Measurements from ENCODE around the gene ATXN3.
"Not testable (repeated sequence)": the region's sequence is repeated elsewhere in the genome, so short reads cannot be mapped to it uniquely, and the experiment has no call there.

Gene ATXN3

GRCh38 chr14:92058006-92058917 lies 48.1 kb downstream of the ATXN3 start:
- no peak for DNase-seq

GRCh38 chr14:92049781-92050180 lies 56.6 kb downstream of the ATXN3 start:
- DNase-seq: no peak

- DNase-seq: not testable (repeated sequence)
Measured at GRCh38 chr14:92049221-92049620, 57.2 kb downstream of the ATXN3 start.

GRCh38 chr14:92045904-92046303 lies 60.5 kb downstream of the ATXN3 start:
- not testable (repeated sequence) for DNase-seq

GRCh38 chr14:92041766-92042165 lies 64.6 kb downstream of the ATXN3 start:
- not testable (repeated sequence) for DNase-seq

GRCh38 chr14:92041203-92041602 lies 65.2 kb downstream of the ATXN3 start:
- DNase-seq: no peak

GRCh38 chr14:92040431-92041051 lies 65.8 kb downstream of the ATXN3 start:
- peak; percentile 2 for DNase-seq

- peak; percentile 32 for DNase-seq
Measured at GRCh38 chr14:92039719-92040430, 66.5 kb downstream of the ATXN3 start, which contains the start of gene TRIP11. Gene TRIP11 (minus strand): TSS chr14:92040059. CDS start chr14:92039685, 374 bp downstream.

GRCh38 chr14:92039063-92039718 lies 67.2 kb downstream of the ATXN3 start:
- DNase-seq: no peak

- DNase-seq: no peak
Measured at GRCh38 chr14:92037989-92038388, 68.4 kb downstream of the ATXN3 start.

GRCh38 chr14:92035890-92036289 lies 70.5 kb downstream of the ATXN3 start:
- DNase-seq: no peak

- DNase-seq: no peak
Measured at GRCh38 chr14:92033906-92034687, 72.3 kb downstream of the ATXN3 start.

GRCh38 chr14:92033433-92033832 lies 72.9 kb downstream of the ATXN3 start:
- DNase-seq: no peak

- DNase-seq: no peak
Measured at GRCh38 chr14:92026548-92027190, 79.7 kb downstream of the ATXN3 start.

- DNase-seq: no peak
Measured at GRCh38 chr14:92022036-92022435, 84.3 kb downstream of the ATXN3 start.

GRCh38 chr14:92021523-92021922 lies 84.9 kb downstream of the ATXN3 start:
- no peak for DNase-seq

- no peak for DNase-seq
Measured at GRCh38 chr14:92014040-92014439, 92.3 kb downstream of the ATXN3 start.

GRCh38 chr14:92012121-92012748 lies 94.1 kb downstream of the ATXN3 start:
- DNase-seq: no peak

GRCh38 chr14:92010644-92011043 lies 95.7 kb downstream of the ATXN3 start:
- DNase-seq: no peak

GRCh38 chr14:92009604-92010003 lies 96.8 kb downstream of the ATXN3 start:
- DNase-seq: no peak

Measured in NCI-H1436 treated with DMSO at 0.1 percent for 48 hours (cell line).